Measurements from ENCODE around the gene PTGDS.

PTGDS gene

GRCh38 chr9:137017791-137018497 lies 40.6 kb downstream of the PTGDS start:
- intact Hi-C loops (cut with DNase I): no loop called here
- no peak for DNase-seq

GRCh38 chr9:137018761-137019559 lies 41.7 kb downstream of the PTGDS start:
- intact Hi-C loops (cut with DNase I): no loop called here
- no peak for DNase-seq

- intact Hi-C loops (cut with DNase I): no loop called here
Observed at GRCh38 chr9:137019891-137020683, 42.8 kb downstream of the PTGDS start.

GRCh38 chr9:137020771-137021567 lies 43.7 kb downstream of the PTGDS start:
- intact Hi-C loops (cut with DNase I): no loop called here
- DNase-seq: peak in 1 of 10 donors; percentile 55

More at GRCh38 chr9:137019891-137020683, 42.8 kb downstream of the PTGDS start:
- DNase-seq: no peak

GRCh38 chr9:137021568-137021978 lies 44.3 kb downstream of the PTGDS start:
- DNase-seq: no peak
- intact Hi-C loops (cut with DNase I): no loop called here

GRCh38 chr9:137021979-137022661 lies 44.8 kb downstream of the PTGDS start:
- intact Hi-C loops (cut with DNase I): no loop called here

GRCh38 chr9:137022662-137023008 lies 45.3 kb downstream of the PTGDS start:
- no peak for DNase-seq
- intact Hi-C loops (cut with DNase I): no loop called here

More at GRCh38 chr9:137021979-137022661, 44.8 kb downstream of the PTGDS start:
- peak; percentile 76 to 99 (median 88) for DNase-seq

- intact Hi-C loops (cut with DNase I): no loop called here
- no peak for DNase-seq
Observed at GRCh38 chr9:137023157-137023556, 45.9 kb downstream of the PTGDS start.

GRCh38 chr9:137023583-137023991 lies 46.3 kb downstream of the PTGDS start:
- intact Hi-C loops (cut with DNase I): no loop called here
- DNase-seq: peak in 6 of 10 donors; percentile 54 to 95 (median 69)

- intact Hi-C loops (cut with DNase I): loop anchor here (5.0 kb wide), 1 partner anchor 238 kb away; no protein-coding TSS in a partner anchor
- DNase-seq: peak; percentile 93 to 100 (median 97)
Observed at GRCh38 chr9:137025517-137025966, 48.2 kb downstream of the PTGDS start.

GRCh38 chr9:137026384-137026783 lies 49.1 kb downstream of the PTGDS start:
- DNase-seq: no peak
- intact Hi-C loops (cut with DNase I): loop anchor here (5.0 kb wide), 1 partner anchor 239 kb away; no protein-coding TSS in a partner anchor

GRCh38 chr9:137026828-137027227 lies 49.5 kb downstream of the PTGDS start:
- no peak for DNase-seq
- intact Hi-C loops (cut with DNase I): loop anchor here (5.0 kb wide), 1 partner anchor 240 kb away; no protein-coding TSS in a partner anchor

GRCh38 chr9:137027369-137028262 lies 50.3 kb downstream of the PTGDS start, which contains the start of gene ABCA2:
Gene ABCA2, minus strand, starts transcription at chr9:137028237. Its CDS starts 97 bp downstream, at chr9:137028140.
- no peak for DNase-seq

GRCh38 chr9:137028263-137029057 lies 51.2 kb downstream of the PTGDS start:
- peak in 8 of 10 donors; percentile 63 to 96 (median 73) for DNase-seq
- intact Hi-C loops (cut with DNase I): loop anchor here (5.0 kb wide), 1 partner anchor 241 kb away; no protein-coding TSS in a partner anchor

More at GRCh38 chr9:137027369-137028262, 50.3 kb downstream of the PTGDS start, which contains the start of gene ABCA2:
- intact Hi-C loops (cut with DNase I): loop anchor here (5.0 kb wide), 1 partner anchor 240 kb away; no protein-coding TSS in a partner anchor

GRCh38 chr9:137029058-137029936 lies 52.0 kb downstream of the PTGDS start:
- peak; percentile 61 to 97 (median 84) for DNase-seq
- intact Hi-C loops (cut with DNase I): loop anchor here (5.0 kb wide), 1 partner anchor 242 kb away; no protein-coding TSS in a partner anchor

GRCh38 chr9:137030006-137030405 lies 52.7 kb downstream of the PTGDS start:
- intact Hi-C loops (cut with DNase I): no loop called here
- DNase-seq: no peak

All from posterior cingulate gyrus (tissue), 11 donors.